HL-60/S4 treated with retinoic acid at 250 ng/mL for 4 days and 3 days (cell line): ENCODE results near the gene PDZD7.
"Not testable (repeated sequence)": the region's sequence is repeated elsewhere in the genome, so short reads cannot be mapped to it uniquely, and the experiment has no call there.

Experiments
- in situ Hi-C: fragments of 300-500 bp; cut with MboI; formaldehyde crosslinking; loops from 2 replicates; pipeline ENCODE4 v1.7.0; 2022; ENCODE audit warnings: low sequenced_read_pairs

PDZD7 gene

DNA sequence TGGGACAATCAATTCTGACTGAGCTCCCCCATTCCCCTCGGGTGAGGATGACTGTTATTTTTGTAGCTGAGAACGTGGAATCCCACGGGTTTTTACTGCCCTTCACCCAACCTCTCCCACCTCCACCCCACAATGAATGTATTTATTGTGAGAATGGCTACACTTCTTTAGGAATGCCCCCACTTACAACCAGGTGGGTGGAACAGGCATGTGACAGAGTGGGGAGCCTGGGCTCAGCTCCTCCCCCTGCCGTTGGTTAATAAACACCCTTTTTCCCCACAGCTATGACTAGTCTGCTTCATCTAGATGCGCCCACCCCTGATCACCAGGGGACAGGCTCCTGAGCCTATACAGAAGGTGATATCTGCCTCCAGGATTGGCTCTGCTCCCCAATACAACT lies 45.6 kb downstream of the PDZD7 start:
- in situ Hi-C loops, result no loop called here

DNA sequence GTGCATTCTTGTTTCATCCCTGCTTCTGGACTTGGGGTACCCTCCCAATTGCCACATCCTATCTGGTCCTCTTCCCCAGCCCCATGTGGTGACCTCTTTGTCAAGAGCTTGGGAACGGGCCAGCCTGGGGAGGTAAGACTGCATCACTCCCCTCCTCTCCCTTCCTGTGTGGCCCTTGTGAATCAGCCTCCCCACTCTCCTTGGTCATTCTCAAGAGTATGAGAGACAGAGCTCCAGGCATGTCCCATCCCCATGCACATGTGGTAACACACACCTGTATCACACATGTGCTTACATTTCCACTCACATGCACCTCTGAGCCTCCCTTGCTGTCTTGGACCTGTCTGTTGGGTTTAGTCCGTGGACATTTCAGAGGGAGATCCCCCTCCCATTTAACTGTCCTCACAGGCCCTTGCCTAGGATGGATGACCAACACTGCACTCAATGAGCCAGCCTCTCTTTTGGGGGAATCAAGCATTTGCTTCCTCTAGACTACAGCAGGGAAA lies 46.2 kb downstream of the PDZD7 start:
- in situ Hi-C loops, result no loop called here

DNA sequence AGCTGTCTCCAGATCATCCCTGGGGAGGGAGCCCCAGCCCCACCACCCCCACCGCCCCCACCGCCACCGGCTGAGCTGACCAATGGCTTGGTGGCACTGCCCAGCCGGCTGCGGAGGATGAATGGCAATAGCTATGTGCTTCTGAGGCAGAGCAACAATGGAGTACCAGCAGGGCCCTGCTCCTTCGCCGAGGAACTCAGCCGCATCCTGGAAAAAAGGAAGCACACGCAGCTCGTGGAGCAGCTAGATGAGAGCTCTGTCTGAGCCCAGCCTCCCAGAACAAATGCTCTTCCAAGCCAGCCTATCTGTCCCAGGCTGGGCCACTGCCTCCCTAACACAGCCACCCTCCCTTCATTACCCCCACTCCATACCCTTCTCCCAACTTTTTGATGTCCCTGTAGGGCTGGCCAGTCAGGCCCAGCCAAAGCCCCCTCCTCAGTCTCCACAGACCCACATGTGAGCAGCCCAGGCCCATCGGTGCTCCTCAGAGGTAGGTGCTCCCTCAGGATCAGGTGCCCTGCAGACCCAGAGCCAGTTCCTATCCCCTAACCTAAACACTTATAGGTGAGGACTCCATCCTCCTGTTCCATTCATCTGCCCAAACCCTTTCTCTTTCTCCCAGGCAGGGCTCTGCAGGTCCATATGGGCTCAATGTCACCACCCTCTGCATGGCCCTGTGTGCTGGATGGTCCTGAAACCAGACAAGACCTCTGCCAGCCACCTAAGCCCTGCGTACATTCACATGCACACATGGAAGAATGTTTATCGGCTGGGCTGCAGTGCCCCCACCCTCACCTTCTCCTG lies 46.9 kb downstream of the PDZD7 start:
- in situ Hi-C loops, result no loop called here

DNA sequence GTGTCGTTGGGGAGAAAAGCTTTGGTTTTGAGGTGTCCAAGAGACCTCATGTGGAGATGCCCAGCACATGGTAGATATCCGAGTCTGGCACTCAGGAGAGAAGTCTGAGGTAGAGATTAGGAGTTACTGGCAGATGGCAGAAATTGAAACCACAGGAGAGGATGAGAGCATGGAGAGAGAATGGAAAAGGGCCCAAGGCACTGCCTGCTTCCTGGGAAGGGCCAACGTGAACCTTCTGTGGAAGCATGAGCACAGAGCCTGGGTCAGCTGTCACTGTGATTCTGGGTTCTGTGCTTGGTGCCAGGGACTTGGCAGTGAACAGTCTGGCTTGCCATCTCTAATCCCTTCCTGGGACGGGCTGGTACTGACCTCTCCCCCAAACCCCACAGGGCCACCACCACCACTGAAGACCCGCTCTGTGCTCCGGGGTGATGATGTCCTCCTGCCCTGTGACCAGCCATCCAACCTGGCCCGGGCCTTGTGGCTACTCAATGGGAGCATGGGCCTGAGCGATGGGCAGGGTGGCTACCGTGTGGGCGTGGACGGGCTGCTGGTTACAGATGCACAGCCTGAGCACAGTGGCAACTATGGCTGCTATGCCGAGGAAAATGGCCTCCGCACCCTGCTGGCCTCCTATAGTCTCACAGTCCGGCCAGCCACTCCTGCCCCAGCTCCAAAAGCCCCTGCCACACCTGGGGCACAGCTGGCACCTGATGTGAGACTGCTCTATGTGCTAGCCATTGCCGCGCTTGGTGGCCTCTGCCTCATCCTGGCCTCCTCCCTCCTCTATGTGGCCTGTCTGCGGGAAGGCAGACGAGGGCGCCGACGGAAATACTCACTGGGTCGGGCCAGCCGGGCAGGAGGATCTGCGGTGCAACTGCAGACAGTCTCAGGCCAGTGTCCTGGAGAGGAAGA lies 47.8 kb downstream of the PDZD7 start:
- in situ Hi-C loops, result no loop called here

DNA sequence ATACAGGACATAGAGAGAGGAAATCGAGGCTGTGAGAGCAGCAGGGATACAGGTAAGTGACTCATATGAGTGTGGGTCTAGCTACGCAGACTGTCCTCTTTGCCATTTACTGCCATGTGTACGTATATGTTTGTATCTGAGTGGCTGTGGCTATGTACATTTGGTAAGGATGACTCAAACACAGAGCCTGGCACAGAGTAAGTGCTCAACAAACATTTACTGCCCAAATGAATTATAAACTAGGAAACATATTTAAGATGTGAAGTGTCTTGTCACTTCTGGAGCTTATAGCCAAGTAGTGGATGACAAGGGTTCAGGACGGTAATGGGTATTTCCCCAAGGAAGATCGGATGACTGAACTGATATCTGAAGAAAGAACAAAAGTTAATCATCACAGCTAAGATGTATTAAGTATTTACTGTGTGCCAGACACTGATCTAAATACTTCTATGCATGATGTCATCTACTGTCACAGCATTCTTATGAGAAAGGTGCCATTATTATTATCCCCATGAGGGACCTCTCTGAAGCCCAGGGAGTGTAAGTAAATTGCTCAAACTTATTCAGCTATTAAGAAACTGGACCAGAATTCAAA lies 49.7 kb downstream of the PDZD7 start:
- in situ Hi-C loops, result no loop called here

DNA sequence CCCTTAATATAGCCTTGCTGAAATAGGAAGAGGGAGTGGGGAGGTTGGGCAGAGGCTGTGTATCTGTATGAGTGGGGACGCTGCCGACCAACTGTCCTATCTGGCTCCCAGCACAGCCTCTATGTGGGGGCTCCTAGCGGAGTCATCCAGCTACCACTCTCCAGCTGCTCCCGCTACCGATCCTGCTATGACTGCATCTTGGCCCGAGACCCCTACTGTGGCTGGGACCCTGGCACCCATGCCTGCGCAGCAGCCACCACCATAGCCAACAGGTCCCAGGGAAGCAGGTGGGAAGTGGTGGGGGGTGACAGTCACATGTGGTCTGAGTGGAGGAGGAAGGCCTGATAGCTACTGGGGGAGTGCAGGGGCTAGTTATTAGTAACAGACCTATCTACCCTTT lies 50.2 kb downstream of the PDZD7 start:
- in situ Hi-C loops, result no loop called here

DNA sequence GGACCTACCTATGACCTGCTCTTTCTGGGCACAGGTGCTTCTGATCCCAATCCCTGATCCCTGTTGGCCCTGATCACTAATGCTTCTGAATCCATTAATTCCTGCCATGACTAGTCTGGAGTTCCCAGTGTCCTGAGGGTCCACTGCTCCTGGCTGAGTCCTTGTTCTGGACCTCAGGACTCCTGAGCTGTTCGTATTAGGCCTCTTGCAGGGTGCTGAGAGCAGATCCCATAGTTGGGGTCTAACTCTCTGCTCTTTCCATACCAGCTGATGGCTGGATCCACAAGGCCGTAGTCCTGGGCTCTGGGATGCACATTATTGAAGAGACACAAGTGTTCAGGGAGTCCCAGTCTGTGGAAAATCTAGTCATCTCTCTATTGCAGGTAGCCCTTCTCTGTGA lies 50.6 kb downstream of the PDZD7 start:
- in situ Hi-C loops, result no loop called here

DNA sequence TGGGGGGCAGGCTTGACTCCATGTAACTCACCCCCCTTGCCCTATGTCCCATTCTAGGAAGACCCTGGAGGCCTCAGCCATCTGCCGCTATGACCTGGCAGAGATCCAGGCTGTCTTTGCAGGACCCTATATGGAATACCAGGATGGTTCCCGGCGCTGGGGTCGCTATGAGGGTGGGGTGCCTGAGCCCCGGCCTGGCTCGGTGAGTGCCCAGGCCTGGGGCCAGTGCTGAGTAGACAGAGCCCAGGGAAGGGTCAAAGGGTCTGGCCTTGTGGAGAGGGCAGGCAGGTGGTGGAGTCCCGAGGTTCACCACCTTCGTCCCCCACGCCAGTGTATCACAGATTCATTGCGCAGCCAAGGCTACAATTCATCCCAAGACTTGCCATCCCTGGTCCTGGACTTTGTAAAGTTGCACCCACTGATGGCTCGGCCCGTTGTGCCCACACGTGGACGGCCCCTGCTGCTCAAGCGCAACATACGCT lies 51.1 kb downstream of the PDZD7 start:
- in situ Hi-C loops, result no loop called here

DNA sequence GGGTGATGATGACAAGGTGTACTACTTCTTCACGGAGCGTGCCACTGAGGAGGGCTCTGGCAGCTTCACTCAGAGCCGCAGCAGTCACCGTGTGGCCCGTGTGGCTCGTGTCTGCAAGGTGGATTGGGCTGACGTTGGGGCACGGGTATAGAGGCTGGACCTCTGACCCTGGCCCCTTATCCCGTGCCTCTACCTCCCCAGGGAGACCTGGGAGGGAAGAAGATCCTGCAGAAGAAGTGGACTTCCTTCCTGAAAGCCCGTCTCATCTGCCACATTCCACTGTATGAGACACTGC lies 52.1 kb downstream of the PDZD7 start:
- in situ Hi-C loops, result no loop called here

DNA sequence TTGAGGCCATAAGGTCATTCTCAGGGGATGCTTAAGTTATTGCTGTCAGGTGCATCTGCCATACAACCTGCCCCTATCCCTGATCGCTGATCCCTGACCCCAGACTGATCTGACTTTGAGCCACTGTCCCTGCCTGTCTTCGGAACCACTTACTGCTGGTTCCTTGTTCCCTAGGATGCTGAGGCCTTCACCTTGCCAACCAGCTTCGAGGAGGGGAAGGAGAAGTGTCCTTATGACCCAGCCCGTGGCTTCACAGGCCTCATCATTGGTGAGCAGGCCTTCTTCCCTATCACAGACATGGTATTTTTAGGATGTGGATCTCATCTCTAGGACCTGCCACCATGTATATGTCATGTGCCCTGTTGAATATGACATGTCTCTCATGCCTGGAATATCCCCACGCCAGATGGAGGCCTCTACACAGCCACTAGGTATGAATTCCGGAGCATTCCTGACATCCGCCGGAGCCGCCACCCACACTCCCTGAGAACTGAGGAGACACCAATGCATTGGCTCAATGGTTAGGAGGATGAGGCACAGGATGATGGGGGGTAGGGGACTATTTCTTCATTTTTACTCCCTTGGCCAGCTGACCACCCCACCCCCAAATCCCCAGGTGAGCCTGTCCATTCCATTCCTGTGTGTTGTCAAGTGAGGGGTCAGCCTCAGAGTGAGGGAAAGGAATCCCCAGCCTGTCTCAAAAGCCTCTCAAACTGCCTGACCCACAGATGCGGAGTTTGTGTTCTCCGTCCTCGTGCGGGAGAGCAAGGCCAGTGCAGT lies 52.6 kb downstream of the PDZD7 start:
- in situ Hi-C loops, result no loop called here

DNA sequence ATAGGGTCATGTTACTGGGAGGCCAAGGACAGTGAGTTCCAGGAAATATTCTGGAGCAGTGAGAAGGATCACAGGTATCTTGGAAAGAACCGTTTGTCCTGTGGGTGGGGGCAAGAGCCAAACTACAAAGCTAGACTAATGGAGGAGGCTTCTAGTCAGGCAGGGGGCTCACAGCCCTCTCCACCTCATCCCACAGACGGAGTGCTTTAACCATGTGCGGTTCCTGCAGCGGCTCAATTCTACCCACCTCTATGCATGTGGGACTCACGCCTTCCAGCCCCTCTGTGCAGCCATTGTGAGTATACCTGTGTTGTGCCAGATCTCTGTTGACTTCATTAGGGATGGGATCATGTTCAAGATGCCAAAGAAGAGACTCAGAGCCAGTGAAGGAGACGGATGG lies 53.5 kb downstream of the PDZD7 start:
- in situ Hi-C loops, result no loop called here

DNA sequence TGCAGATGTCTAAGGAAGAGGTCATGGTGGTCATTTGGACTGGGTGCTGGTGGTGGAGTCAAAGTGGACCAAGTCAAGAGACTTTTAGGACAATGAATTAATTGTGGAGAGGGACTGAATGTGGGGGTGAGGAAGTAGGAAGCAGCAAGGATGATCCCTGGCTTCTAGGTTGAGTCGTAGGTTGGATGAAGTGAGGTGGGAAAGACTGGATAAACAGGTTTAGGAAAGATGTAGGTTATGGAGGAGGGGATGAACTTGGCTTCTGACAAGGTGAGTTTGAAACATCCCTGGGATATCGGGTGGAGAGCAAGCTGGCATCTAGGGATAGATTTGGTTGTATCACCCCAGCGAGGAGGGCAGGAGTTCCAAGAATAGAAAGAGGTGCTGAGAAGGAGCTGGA lies 54.0 kb downstream of the PDZD7 start:
- in situ Hi-C loops, result no loop called here

DNA sequence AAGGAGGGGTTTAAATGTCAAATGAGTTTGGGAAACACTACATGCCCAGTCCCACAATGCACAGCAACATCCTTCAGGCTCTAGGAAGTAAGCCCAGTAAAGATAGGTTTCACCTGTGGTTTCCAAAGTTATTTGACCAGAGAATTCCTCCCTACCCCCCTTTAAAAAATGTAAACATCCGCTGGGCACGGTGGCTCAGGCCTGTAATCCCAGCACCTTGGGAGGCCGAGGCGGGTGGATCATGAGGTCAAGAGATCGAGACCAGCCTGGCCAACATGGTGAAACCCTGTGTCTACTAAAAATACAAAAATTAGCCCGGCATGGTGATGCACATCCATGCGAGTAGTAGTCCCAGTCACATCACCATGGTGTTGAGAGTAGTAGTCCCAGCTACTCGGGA lies 55.5 kb downstream of the PDZD7 start:
- in situ Hi-C loops, result not testable (repeated sequence)

DNA sequence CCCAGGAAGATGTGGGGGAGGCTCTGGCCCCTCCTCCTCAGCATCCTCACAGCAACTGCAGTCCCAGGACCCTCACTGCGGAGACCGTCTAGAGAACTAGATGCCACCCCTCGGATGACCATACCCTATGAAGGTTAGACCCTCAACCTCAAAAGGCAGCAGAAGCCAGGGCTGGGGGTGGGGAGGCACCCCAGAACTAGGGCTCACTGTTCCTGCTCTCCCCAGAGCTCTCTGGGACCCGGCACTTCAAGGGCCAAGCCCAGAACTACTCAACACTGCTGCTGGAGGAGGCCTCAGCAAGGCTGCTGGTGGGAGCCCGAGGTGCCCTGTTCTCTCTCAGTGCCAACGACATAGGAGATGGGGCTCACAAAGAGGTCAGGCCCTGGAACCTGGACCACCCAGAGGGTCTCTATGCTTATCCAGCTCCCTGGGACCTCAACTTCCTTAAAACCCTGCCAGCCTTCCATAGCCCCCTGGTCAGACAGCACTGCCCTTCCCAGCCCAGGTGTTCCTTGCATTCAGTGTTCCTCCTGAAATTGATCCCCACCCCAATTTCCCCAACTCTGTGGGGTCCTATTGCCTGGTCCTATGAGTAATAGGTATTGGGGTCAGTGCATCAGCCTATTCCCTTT lies 57.9 kb downstream of the PDZD7 start:
- in situ Hi-C loops, result no loop called here

DNA sequence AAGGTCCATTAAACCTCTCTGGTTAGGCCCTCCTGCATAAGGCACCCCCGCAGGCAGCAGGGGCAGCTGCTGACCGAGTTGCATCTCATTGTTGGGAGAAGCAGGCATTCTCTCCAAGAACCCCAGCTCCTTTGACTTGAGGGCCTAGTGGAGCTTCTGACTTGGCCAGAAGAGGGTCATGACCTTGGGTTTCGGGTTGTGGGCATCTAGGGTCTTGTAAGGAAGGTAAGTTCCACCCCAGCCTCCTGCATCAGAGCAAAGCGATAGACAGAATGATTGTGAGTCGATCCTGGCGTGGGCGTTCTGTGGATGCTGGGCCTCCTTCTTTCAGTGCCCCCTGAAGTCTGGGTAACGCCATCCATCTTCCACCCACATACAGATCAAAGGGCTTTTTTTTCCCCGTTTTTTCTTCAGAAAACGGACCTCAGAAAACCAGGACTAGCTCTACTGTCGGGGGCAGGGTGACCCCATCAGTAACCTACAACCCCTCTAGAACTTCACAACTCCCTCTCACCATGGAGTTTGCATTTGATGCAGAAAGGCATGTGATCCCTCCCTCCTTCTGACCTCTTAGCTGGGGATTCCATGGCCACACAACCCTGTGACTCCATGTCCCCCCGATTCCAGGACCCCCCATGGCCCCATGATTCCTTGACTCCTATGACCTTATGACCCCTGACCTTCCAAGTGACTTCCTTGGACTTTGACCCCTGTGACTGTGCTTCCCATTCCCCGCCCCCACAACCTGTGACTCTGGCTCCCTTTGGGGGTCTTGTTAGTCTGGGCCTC lies 58.6 kb downstream of the PDZD7 start:
- in situ Hi-C loops, result no loop called here

DNA sequence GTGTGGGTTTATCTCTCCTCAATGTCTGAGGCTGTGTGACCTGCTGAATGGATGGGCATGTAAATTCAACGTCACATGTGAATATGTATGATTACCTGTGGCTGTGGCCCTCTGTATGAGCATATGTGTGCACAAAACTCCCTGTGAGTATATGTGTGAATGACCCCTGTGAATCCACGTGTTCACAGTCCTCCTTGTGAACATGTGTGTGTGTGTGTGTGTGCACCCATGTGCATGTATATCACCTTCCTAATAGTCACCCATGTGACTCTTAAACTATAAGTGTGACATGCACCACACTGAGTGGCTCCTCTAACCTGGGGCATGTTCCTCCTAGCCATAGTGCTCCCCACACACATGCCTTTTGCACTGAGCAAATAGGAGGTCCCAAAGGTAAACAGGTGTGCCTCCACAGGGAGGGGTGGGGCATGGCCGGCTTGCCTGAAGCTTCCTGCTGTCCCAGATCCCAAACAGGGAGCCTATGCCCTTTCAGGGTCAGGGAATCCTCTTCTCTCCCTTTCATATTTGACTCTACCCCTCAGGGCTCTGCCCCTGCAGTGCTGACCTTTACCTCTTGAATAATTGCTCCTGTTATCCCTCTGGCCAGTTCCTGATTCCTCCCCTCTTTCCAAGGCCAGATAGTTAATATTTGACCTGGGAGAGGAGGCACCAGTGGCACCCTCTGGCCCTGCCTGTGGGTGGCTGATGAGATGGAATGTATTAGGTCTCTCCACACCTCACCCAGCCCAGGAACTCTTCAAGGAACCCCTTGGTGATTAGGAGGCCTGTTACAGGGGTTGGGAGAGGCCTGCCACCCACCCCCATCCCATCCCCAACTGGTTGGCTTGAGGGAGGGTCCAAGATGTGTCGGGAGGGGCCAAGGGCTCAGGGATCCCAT lies 59.8 kb downstream of the PDZD7 start:
- in situ Hi-C loops, result no loop called here

DNA sequence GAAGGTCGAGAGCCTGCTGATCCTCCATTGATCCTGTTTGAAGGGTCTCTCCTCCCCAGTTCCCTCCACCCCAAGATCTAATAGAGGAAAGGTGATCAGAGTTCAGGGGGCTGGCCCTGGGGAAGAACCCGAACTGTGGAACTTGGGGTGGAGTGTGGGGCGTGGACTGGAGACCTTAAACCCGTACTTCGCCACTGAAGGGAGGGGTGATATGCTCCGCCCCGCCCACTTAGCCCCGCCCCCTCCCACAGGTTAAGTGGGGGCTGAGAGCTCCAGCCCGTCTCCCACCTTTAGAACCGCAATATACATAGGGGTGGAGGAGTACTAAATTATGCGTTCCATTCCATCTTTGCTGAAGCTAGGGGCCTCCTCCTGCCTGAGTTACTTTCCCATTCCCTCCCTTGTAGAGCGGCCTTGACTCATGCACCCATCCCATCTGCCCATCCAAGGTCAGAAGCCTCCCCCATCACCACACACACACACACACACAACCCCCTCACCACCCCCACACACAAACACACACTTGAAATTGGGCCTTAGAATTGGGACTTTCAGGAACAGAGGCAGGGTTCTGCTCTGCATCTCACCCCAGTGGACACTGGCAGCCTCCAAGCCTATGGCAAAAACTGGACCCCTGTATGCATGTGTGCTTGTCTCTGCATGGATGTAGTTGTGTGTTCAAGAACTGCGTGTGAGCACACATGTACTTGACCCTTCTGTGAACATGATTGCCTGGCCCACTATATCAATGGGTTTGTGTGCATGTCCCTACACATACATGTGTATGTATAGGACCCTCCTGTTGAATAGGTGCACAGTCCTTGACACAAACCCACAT lies 60.6 kb downstream of the PDZD7 start:
- in situ Hi-C loops, result no loop called here
